ENCODE results near the gene LDHAL6A.

Gene LDHAL6A

GRCh38 chr11:18490736-18491485, 35.3 kb downstream of the LDHAL6A start:
- peaks cover 53% of the 10 kb centered on the region for H3K36me3 ChIP-seq
- H3K4me1 ChIP-seq (ENCODE audit: control insufficient read depth in 1 of 2, insufficient read depth in 1 of 2, low read depth in 1 of 2, low read length in 1 of 2), result no peaks in the 10 kb centered on the region
- no peak for TF ChIP-seq CTCF (IDR thresholded peaks at IDR 0.05)
- no peaks in the 10 kb centered on the region for H3K27me3 ChIP-seq
- H3K4me3 ChIP-seq (ENCODE audit: low read depth in 1 of 2, low read length in 1 of 2), result no peak overlapping the region
- H3K27ac ChIP-seq, result no peak overlapping the region
- no peaks in the 10 kb centered on the region for H3K9me3 ChIP-seq

GRCh38 chr11:18491924-18492323, 36.3 kb downstream of the LDHAL6A start:
- H3K36me3 ChIP-seq, result peaks cover 55% of the 10 kb centered on the region
- no peaks in the 10 kb centered on the region for H3K27me3 ChIP-seq
- H3K4me1 ChIP-seq (ENCODE audit: control insufficient read depth in 1 of 2, insufficient read depth in 1 of 2, low read depth in 1 of 2, low read length in 1 of 2), result no peaks in the 10 kb centered on the region
- H3K27ac ChIP-seq, result no peak overlapping the region
- H3K9me3 ChIP-seq, result no peaks in the 10 kb centered on the region
- TF ChIP-seq CTCF (IDR thresholded peaks at IDR 0.05), result no peak
- H3K4me3 ChIP-seq (ENCODE audit: low read depth in 1 of 2, low read length in 1 of 2), result no peak overlapping the region

GRCh38 chr11:18492888-18493287, 37.2 kb downstream of the LDHAL6A start:
- H3K4me1 ChIP-seq (ENCODE audit: control insufficient read depth in 1 of 2, insufficient read depth in 1 of 2, low read depth in 1 of 2, low read length in 1 of 2), result no peaks in the 10 kb centered on the region
- H3K27me3 ChIP-seq, result no peaks in the 10 kb centered on the region
- no peak for TF ChIP-seq CTCF (IDR thresholded peaks at IDR 0.05)
- H3K9me3 ChIP-seq, result no peaks in the 10 kb centered on the region
- peaks cover 65% of the 10 kb centered on the region for H3K36me3 ChIP-seq
- H3K27ac ChIP-seq, result no peak overlapping the region
- no peak overlapping the region for H3K4me3 ChIP-seq (ENCODE audit: low read depth in 1 of 2, low read length in 1 of 2)

GRCh38 chr11:18493310-18493709, 37.7 kb downstream of the LDHAL6A start:
- H3K4me1 ChIP-seq (ENCODE audit: control insufficient read depth in 1 of 2, insufficient read depth in 1 of 2, low read depth in 1 of 2, low read length in 1 of 2), result no peaks in the 10 kb centered on the region
- H3K9me3 ChIP-seq, result no peaks in the 10 kb centered on the region
- peaks cover 69% of the 10 kb centered on the region for H3K36me3 ChIP-seq
- no peak for TF ChIP-seq CTCF (IDR thresholded peaks at IDR 0.05)
- no peak overlapping the region for H3K4me3 ChIP-seq (ENCODE audit: low read depth in 1 of 2, low read length in 1 of 2)
- H3K27ac ChIP-seq, result no peak overlapping the region
- no peaks in the 10 kb centered on the region for H3K27me3 ChIP-seq

GRCh38 chr11:18495271-18495670, 39.6 kb downstream of the LDHAL6A start:
- Histone ChIP-seq H3K4me1 (ENCODE audit: control insufficient read depth in 1 of 2, insufficient read depth in 1 of 2, low read depth in 1 of 2, low read length in 1 of 2) (no peaks in the 10 kb centered on the region), H3K9me3 (no peaks in the 10 kb centered on the region), H3K27ac (peak overlapping the region; percentile 34), H3K27me3 (no peaks in the 10 kb centered on the region), H3K36me3 (peaks cover 72% of the 10 kb centered on the region), H3K4me3 (ENCODE audit: low read depth in 1 of 2, low read length in 1 of 2) (no peak overlapping the region)
- no peak for TF ChIP-seq CTCF (IDR thresholded peaks at IDR 0.05)

All from neutrophil (primary cell).